GM23338 (cell line): ENCODE results near the gene ARL5C. TPM values are rescaled to one million over a fixed set of nuclear protein-coding genes. Genes with fewer than 3 reads are reported as not detected.

Source experiments
- ATAC-seq: fragments of 200-7000 bp; cut with Tn5 transposase; 3 replicates; pipeline ENCODE4 v1.9.1; 2020
- DNase-seq: peaks from one replicate; pipeline ENCODE4 v3.0.0-alpha.2; 2015; ENCODE audit warnings: low spot score
- H2AFZ ChIP-seq: fragments of 200-600 bp; sonication (generic); 2 replicates; pipeline ENCODE4 v1.8.0; 2016; ENCODE audit warnings: antibody characterized with exemption, mild to moderate bottlenecking, moderate library complexity
- H3F3A ChIP-seq: fragments of 200-600 bp; sonication (generic); replicated peaks from 2 replicates; pipeline ENCODE4 v1.8.0; 2017; ENCODE audit warnings: antibody characterized with exemption, mixed run types, low read depth
- H3K27ac ChIP-seq: fragments of 200-600 bp; sonication (generic); 2 replicates; pipeline ENCODE4 v1.6.1; 2016; ENCODE audit warnings: low read depth
- H3K27me3 ChIP-seq: fragments of 200-600 bp; sonication (generic); 2 replicates; pipeline ENCODE4 v1.8.0; 2016; ENCODE audit warnings: mild to moderate bottlenecking, mixed run types, moderate library complexity; ENCODE audit not compliant: insufficient read depth
- H3K36me3 ChIP-seq: fragments of 200-600 bp; sonication (generic); 2 replicates; pipeline ENCODE4 v1.8.0; 2016; ENCODE audit warnings: mild to moderate bottlenecking; ENCODE audit not compliant: insufficient read depth
- H3K4me1 ChIP-seq: fragments of 200-600 bp; sonication (generic); 2 replicates; pipeline ENCODE4 v1.8.0; 2016; ENCODE audit warnings: mild to moderate bottlenecking, moderate library complexity; ENCODE audit not compliant: insufficient read depth
- H3K4me2 ChIP-seq: fragments of 200-600 bp; sonication (generic); 2 replicates; pipeline ENCODE4 v1.7.1; 2017; ENCODE audit warnings: mixed run types
- H3K4me3 ChIP-seq: fragments of 200-600 bp; sonication (generic); 2 replicates; pipeline ENCODE4 v1.6.1; 2016; ENCODE audit warnings: mixed run types
- H3K79me2 ChIP-seq: fragments of 200-600 bp; sonication (generic); replicated peaks from 2 replicates; pipeline ENCODE4 v1.8.0; 2017; ENCODE audit warnings: mild to moderate bottlenecking; ENCODE audit not compliant: insufficient read depth
- H3K9me2 ChIP-seq: fragments of 200-600 bp; sonication (generic); 2 replicates; pipeline ENCODE4 v1.8.0; 2017; ENCODE audit not compliant: insufficient read depth
- H4K20me1 ChIP-seq: fragments of 200-600 bp; sonication (generic); replicated peaks from 2 replicates; pipeline ENCODE4 v1.8.0; 2017; ENCODE audit warnings: mild to moderate bottlenecking; ENCODE audit not compliant: insufficient read depth
- H3K27ac Mint-ChIP-seq: 2 replicates; pipeline ENCODE4 v1.8.0; 2020; ENCODE audit warnings: inconsistent platforms, mild to moderate bottlenecking, moderate library complexity, mixed read lengths
- H3K27me3 Mint-ChIP-seq: 3 replicates; pipeline ENCODE4 v1.8.0; 2022; ENCODE audit warnings: low read depth, mild to moderate bottlenecking, moderate library complexity, mixed read lengths, inconsistent platforms; ENCODE audit not compliant: insufficient read depth, poor library complexity
- H3K36me3 Mint-ChIP-seq: 3 replicates; pipeline ENCODE4 v1.8.0; 2021; ENCODE audit warnings: low read depth, mild to moderate bottlenecking, inconsistent platforms, moderate library complexity, mixed read lengths
- H3K4me1 Mint-ChIP-seq: 3 replicates; pipeline ENCODE4 v1.8.0; 2020; ENCODE audit warnings: mild to moderate bottlenecking, inconsistent platforms, mixed read lengths
- H3K4me3 Mint-ChIP-seq: 3 replicates; pipeline ENCODE4 v1.8.0; 2021; ENCODE audit warnings: moderate library complexity, mild to moderate bottlenecking, inconsistent platforms, mixed read lengths
- H3K9me3 Mint-ChIP-seq: 3 replicates; pipeline ENCODE4 v1.8.0; 2020; ENCODE audit warnings: moderate library complexity, mild to moderate bottlenecking, inconsistent platforms, mixed read lengths
- CREB1 ChIP-seq: fragments of 250-450 bp; sonication (Bioruptor Pico); IDR thresholded peaks from 2 replicates; pipeline ENCODE4 v1.5.0; 2020; ENCODE audit warnings: low read depth, mild to moderate bottlenecking, moderate library complexity
- EZH2 ChIP-seq: fragments of 200-600 bp; sonication (generic); IDR thresholded peaks from one replicate; pipeline ENCODE4 v1.8.0; 2017; ENCODE audit warnings: antibody characterized with exemption, mild to moderate bottlenecking, low read depth; ENCODE audit not compliant: unreplicated experiment
- EZH2phosphoT487 ChIP-seq: fragments of 200-600 bp; sonication (generic); IDR thresholded peaks from one replicate; pipeline ENCODE4 v1.8.1; 2018; ENCODE audit warnings: antibody characterized with exemption; ENCODE audit not compliant: unreplicated experiment
- JUNB ChIP-seq: IDR thresholded peaks from one replicate; pipeline ENCODE4 v1.6.1; 2016; ENCODE audit warnings: antibody characterized with exemption; ENCODE audit not compliant: unreplicated experiment
- NANOG ChIP-seq: IDR thresholded peaks from 2 replicates; pipeline ENCODE4 v1.6.1; 2016; ENCODE audit warnings: antibody characterized with exemption, borderline replicate concordance
- POLR2AphosphoS5 ChIP-seq: IDR thresholded peaks from 2 replicates; pipeline ENCODE4 v1.6.1; 2016; ENCODE audit warnings: antibody characterized with exemption, low read depth
- STAT1 ChIP-seq: IDR thresholded peaks from one replicate; pipeline ENCODE4 v1.6.1; 2016; ENCODE audit warnings: antibody characterized with exemption; ENCODE audit not compliant: unreplicated experiment
- ZNF114 ChIP-seq: fragments of 250-450 bp; sonication (Bioruptor Pico); IDR thresholded peaks from 2 replicates; pipeline ENCODE4 v1.5.0; 2020; ENCODE audit warnings: mild to moderate bottlenecking, moderate library complexity
- ZNF331 ChIP-seq: fragments of 250-450 bp; sonication (Bioruptor Pico); IDR thresholded peaks from 2 replicates; pipeline ENCODE4 v1.5.0; 2020; ENCODE audit warnings: low read depth, mild to moderate bottlenecking, moderate library complexity
- ZNF462 ChIP-seq: fragments of 250-450 bp; sonication (Bioruptor Pico); IDR thresholded peaks from 2 replicates; pipeline ENCODE4 v1.5.0; 2020; ENCODE audit warnings: mild to moderate bottlenecking, moderate library complexity
- polyA plus RNA-seq: library from polyadenylated mRNA; unstranded; fragments of >200 nt; fragmentation: Nextera tagmentation; extraction: Ambion mirVana; gene quantifications from 2 replicates; pipeline ENCODE4 v1.2.1, GENCODE V29; 2016
- total RNA-seq: library from RNA; depleted of rRNA; stranded (reverse); fragments of >200 nt; shearing (Covaris generic); gene quantifications from 2 replicates; pipeline ENCODE4 v1.2.3, GENCODE V29; 2014
- TF ChIP-seq, protein P1 (sequence below): IDR thresholded peaks from one replicate; pipeline ENCODE4 v1.6.1; 2018; ENCODE audit warnings: antibody characterized with exemption; ENCODE audit not compliant: unreplicated experiment

The ARL5C gene
- total and polyA plus RNA-seq, 2 experiments from 2014 or later = not detected

GRCh38 chr17:39196241-39196807 lies 30.4 kb upstream of the ARL5C start (continued):
- no peak for TF ChIP-seq CREB1 (CRISPR knock-in tag)
- no peak for TF ChIP-seq EZH2
- TF ChIP-seq, protein P1, sequence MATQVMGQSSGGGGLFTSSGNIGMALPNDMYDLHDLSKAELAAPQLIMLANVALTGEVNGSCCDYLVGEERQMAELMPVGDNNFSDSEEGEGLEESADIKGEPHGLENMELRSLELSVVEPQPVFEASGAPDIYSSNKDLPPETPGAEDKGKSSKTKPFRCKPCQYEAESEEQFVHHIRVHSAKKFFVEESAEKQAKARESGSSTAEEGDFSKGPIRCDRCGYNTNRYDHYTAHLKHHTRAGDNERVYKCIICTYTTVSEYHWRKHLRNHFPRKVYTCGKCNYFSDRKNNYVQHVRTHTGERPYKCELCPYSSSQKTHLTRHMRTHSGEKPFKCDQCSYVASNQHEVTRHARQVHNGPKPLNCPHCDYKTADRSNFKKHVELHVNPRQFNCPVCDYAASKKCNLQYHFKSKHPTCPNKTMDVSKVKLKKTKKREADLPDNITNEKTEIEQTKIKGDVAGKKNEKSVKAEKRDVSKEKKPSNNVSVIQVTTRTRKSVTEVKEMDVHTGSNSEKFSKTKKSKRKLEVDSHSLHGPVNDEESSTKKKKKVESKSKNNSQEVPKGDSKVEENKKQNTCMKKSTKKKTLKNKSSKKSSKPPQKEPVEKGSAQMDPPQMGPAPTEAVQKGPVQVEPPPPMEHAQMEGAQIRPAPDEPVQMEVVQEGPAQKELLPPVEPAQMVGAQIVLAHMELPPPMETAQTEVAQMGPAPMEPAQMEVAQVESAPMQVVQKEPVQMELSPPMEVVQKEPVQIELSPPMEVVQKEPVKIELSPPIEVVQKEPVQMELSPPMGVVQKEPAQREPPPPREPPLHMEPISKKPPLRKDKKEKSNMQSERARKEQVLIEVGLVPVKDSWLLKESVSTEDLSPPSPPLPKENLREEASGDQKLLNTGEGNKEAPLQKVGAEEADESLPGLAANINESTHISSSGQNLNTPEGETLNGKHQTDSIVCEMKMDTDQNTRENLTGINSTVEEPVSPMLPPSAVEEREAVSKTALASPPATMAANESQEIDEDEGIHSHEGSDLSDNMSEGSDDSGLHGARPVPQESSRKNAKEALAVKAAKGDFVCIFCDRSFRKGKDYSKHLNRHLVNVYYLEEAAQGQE = no peak
- TF ChIP-seq STAT1 = no peak
- TF ChIP-seq ZNF114 (CRISPR knock-in tag) = no peak
- no peak for TF ChIP-seq NANOG

DNA sequence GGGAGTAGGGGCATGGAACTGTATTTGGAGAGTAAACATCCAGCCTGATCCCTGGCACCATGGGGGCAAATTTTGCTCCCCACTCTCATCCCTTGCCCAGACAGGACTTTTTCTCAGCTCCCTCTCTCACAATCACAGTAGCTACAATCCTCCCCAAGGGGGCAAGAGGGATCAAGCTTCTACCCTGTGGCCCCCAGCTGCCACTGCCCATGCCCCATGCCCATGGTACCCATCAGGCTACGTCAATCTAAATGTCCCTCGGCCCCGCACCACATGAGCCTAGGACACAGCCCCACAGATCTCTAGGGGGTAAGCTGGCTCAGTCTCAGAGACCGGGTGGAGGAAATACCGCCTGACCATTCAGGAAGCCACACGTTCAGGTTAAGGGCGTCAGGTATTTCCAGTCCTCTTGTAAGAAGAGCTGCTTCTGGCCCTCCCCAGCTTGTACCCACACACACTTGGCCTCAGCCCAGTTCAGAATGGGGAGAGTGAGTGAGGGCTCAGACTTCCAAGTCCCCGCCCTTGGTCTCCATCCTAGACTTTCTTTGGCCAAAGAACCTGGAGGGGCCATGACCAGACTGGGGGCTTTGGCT lies 29.7 kb upstream of the ARL5C start:
- peak overlapping the region; percentile 88 for H3K4me3 Mint-ChIP-seq
- Histone ChIP-seq H3K27ac (no peak overlapping the region), H3K4me2 (peak overlapping the region; percentile 89), H2AFZ (no peak overlapping the region), H3K27me3 (no peaks in the 10 kb centered on the region), H3K4me3 (peak overlapping the region; percentile 93), H3K9me2 (no peaks in the 10 kb centered on the region), H3K36me3 (peaks cover 5% of the 10 kb centered on the region), H3K79me2 (peaks cover 28% of the 10 kb centered on the region), H4K20me1 (peaks cover 9% of the 10 kb centered on the region), H3F3A (peaks cover 11% of the 10 kb centered on the region), H3K4me1 (peaks cover 32% of the 10 kb centered on the region)
- DNase-seq (no peak), ATAC-seq (no peak)
- H3K27me3 Mint-ChIP-seq = peaks cover 19% of the 10 kb centered on the region
- no peak overlapping the region for H3K27ac Mint-ChIP-seq
- no peaks in the 10 kb centered on the region for H3K9me3 Mint-ChIP-seq
- peaks cover 37% of the 10 kb centered on the region for H3K36me3 Mint-ChIP-seq
- H3K4me1 Mint-ChIP-seq = peaks cover 38% of the 10 kb centered on the region
- TF ChIP-seq EZH2phosphoT487 (no peak), POLR2AphosphoS5 (no peak), NANOG (no peak), ZNF331 (no peak), CREB1 (CRISPR knock-in tag) (no peak), ZNF462 (CRISPR knock-in tag) (no peak), EZH2 (no peak), STAT1 (no peak), JUNB (no peak)
- TF ChIP-seq, protein P1 = no peak
